ENCODE results near the gene ZNF32. TPM values are rescaled to one million over a fixed set of nuclear protein-coding genes. Genes with fewer than 3 reads are reported as not detected.

Gene ZNF32
- total RNA-seq, 1 experiment from 2014 or later = 31.8 TPM

DNA sequence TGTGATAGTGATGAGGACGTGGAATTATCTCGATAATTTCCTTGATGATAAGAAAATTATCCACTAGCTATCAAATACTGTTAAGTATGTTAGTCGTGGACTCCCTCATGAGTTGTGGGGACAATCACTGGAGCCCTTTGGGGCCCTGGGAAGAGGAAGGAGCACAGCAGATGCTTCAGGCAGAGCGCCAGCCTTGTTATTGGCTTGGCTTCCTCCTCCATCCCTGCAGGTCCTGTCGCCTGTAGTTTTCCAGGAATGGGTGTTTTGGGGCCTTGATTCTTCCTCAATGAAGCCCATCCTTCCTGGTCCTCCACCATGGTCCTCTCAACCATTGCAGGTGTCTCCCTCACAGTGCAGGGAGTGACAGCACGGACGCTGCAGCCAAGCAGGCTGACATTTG is 32.5 kb upstream of the ZNF32 start:
- DNase-seq (ENCODE audit: low read depth) = no peak

- peak; percentile 30 for DNase-seq (ENCODE audit: low read depth)
These were observed 31.4 kb upstream of the ZNF32 start for GRCh38 chr10:43680035-43680434.

DNA sequence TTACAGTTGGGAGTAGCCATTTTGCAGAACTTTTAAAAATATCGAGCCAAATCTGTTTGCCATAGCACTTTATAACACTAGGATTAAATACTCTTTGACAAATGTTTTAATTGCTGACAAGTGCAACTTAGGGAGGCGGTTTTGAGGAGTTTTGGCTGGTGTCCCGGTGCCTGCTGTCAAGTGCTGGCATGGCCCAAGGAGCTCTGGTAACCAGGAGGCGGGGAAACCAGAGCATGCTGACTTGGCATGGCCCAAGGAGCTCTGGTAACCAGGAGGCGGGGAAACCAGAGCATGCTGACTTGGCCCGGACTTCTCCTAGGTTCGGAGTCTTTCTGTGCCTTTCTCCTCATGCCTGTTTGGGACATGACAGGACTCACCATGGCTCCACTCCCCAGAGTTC is 30.8 kb upstream of the ZNF32 start:
- DNase-seq (ENCODE audit: low read depth) = no peak

GRCh38 chr10:43678654-43679053 is 30.0 kb upstream of the ZNF32 start:
- DNase-seq (ENCODE audit: low read depth) = no peak

DNA sequence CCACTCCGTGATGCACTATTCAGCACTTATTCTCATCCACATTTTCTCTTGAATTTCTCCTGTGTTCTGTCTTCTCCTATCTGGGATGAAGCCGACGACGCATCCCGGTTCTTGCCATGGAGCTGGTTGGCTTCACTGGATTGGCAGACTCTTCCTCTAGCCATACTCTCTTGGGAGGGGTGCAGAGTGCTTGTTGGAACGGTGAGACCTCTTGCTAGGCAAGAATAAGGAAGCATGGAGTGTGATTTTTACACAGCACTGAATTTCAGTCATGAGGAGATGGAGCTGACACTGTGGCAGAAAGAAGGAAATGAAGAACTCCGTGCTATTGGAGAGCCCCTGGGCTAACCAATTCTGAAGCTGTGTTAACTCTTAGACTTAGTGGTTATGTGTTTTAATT is 28.2 kb upstream of the ZNF32 start:
- DNase-seq (ENCODE audit: low read depth) = no peak

DNA sequence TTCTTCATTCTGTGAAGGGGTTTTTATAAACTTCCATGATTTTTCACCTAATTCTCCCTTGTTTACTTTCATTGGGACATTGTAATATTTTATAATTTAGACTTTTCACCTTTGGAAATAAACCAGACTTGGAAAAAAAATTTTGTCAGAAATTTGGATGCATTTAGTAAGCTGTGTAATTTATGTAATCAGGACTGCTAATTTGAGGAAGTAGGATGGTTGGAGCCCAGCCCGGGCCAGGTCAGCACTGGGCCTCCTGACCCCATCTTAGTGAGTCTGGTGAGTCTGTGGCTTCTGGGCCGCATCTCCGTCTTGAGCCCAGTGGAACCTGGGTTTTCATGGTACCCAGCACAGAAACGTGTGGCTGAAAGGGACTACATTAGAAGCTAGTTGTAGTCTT is 27.6 kb upstream of the ZNF32 start:
- DNase-seq (ENCODE audit: low read depth) = no peak

GRCh38 chr10:43674553-43675210 is 26.0 kb upstream of the ZNF32 start:
- DNase-seq (ENCODE audit: low read depth) = no peak

DNA sequence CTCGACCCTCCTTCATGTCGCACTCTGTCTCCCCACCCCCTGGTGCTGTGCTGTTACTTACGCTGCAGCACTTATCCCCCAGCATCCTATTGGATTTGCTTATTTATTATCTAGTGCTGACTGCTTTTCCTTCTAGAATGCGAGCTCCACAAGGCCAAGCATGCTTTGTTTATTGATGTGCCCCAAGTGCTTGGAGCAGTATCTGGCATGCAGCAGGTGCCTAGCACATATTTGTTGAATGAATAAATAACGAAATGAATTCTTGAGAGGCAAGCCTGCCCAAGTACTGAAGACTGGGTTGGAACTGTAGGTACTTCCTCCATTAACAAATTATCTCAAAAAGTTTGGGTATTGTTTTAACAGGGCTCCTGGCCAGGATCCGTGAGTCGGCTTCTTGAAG is 24.8 kb upstream of the ZNF32 start:
- DNase-seq (ENCODE audit: low read depth) = no peak

- peak; percentile 43 for DNase-seq (ENCODE audit: low read depth)
These were observed 23.2 kb upstream of the ZNF32 start for GRCh38 chr10:43671659-43672531.

GRCh38 chr10:43669386-43669785 is 20.7 kb upstream of the ZNF32 start:
- DNase-seq (ENCODE audit: low read depth) = no peak

DNA sequence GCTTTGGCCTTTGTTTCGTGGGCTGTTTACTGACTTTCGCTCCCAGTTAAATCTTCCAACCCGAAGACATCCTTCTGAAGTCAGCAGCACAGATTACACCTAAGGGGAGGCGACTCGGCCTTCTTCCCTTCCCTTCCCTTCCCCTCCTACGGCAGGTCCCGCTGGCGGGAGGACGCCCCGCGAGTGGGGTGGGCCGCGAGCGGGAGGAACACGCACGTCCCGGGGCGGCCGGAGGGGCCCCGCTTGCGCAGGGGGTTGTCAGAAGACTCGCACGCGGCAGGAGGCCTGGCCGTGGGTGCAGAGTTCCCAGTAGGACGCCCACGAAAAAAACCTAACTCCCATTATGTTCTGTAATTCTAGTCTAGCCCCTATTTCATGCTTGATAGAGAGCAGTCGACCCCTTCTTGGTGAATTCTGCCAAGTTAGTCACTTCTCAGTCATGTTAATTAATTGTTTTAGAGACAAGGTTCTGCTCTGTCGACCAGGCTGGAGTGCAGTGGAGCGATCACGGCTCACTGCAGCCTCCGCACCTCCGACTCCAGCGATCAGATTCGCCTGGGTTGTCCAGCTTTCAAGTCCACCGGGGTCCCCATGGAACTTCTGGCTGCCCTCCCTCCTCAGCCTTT is 19.2 kb upstream of the ZNF32 start:
- no peak for DNase-seq (ENCODE audit: low read depth)

DNA sequence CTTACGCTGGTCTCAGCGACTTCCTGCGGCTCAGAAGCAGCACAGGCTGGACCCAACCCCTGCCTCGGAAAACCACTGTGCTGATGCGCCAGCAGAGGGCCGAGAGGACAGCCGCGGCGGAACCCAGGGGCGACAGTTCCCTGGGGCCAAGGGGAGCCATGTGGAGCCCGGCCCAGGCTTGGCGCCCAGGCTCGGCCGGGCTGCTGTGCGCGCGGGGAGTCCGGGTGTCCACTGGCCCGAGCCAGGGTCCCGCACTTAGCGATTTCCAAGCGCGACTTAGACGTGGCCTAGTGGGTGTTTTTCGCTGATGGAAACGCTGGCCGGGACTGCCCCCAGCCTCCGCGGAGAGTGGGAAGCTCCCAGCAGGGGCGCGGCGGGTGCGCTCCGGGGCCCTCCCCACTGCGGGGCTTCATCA is 18.6 kb upstream of the ZNF32 start:
- DNase-seq (ENCODE audit: low read depth) = no peak

DNA sequence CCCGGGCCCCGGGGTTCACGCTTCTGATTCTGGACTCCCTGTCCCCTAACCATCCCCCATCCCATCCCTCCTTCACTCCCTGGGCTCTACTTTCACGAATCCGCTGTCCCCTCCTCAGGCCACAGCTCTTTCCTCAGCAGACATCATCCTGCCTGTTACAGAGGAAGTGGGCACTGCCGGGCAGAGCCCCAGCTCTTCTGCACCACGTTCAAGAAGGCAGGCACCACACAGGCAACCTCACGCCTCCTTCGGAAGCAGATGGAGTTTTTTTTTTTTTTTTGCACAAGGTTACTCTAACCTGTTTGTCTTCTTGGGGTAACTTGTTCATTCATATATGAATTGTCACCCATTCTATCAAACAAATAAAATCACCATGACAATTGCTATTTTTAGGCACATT is 17.9 kb upstream of the ZNF32 start:
- no peak for DNase-seq (ENCODE audit: low read depth)

DNA sequence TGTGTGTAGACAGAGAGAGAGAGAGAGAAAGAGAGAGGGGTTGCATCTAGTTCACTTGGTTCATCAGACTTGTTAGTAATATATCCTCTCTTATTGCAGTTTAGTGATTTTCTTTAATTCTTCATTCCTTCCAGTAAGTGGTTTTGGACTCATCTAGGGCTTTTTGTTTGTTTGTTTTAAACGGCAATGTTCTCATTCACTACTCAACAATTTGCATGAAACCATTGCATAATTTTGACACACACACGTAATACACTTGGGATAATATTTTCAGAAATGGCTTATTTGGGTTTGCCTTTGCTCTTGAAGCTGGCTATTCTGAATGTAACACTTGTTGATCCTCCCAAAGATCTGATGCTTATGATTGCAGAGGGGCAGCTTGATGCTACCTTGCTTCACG is 16.4 kb upstream of the ZNF32 start:
- no peak for DNase-seq (ENCODE audit: low read depth)

DNA sequence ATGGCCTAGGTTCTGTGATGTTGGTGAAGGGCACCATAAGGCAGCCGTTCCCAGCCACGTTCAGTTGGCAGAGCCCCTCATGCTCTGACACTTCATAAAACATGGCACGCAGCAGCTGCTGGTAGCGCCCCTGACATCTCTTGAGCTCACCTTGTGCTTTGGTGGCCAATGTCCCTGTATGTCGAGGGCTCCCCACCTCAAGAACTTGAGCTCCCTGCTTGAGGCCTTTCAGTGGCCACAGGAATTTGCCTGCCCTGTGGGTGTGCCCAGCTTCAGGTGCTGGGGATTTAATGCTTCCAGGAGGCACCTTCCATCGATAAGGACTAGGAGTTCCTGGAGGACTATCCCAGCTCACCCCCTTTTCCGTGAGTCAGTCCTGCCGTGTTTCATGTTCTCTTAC is 9.5 kb upstream of the ZNF32 start:
- no peak for DNase-seq (ENCODE audit: low read depth)

GRCh38 chr10:43655311-43655710 is 6.6 kb upstream of the ZNF32 start:
- DNase-seq (ENCODE audit: low read depth) = no peak

GRCh38 chr10:43653746-43654145 is 5.1 kb upstream of the ZNF32 start:
- DNase-seq (ENCODE audit: low read depth) = peak; percentile 4

- no peak for DNase-seq (ENCODE audit: low read depth)
These were observed 473 bp upstream of the ZNF32 start for GRCh38 chr10:43649185-43649523.

- DNase-seq (ENCODE audit: low read depth) = no peak
These were observed 635 bp downstream of the ZNF32 start for GRCh38 chr10:43648095-43648397.

- DNase-seq (ENCODE audit: low read depth) = no peak
These were observed 1.1 kb downstream of the ZNF32 start for GRCh38 chr10:43647576-43647975.

- no peak for DNase-seq (ENCODE audit: low read depth)
These were observed 2.8 kb downstream of the ZNF32 start for GRCh38 chr10:43645866-43646265.

- no peak for DNase-seq (ENCODE audit: low read depth)
These were observed 4.4 kb downstream of the ZNF32 start for GRCh38 chr10:43644252-43644651.

DNA sequence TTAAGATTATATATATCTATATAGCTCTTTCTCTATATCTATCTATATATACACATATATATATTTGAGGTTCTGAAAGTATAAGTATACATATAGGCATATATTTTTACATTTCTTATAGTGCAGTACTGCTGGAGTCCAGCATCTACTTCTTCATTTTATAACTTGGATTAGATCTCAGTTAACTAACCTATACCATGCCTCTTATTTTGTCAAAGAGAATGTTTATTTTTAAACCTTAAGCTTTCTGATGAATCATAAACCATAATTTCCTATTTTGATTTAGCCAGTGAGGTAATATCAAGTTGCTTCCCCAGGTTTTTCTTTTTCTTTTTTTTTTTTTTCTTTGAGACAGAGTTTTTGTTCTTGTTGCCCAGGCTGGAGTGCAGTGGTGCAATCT is 8.1 kb downstream of the ZNF32 start:
- DNase-seq (ENCODE audit: low read depth) = no peak
